SK-N-SH (cell line): ENCODE data around the gene SEC31B. TPM values are rescaled to one million over a fixed set of nuclear protein-coding genes. Genes with fewer than 3 reads are reported as not detected.

Experiments
- CTCF ChIA-PET: fragments of 300-600, 350-600 bp; formaldehyde crosslinking; extraction: SDS; loops from one replicate; lab custom pipeline; 2021; lab: Yijun Ruan, JAX
- POLR2A ChIA-PET: fragments of 350-600 bp; sonication (Branson Sonifier 250); formaldehyde crosslinking; extraction: SDS; loops from one replicate; lab custom pipeline; 2020; ENCODE audit warnings: antibody characterized with exemption, inconsistent platforms; lab: Yijun Ruan, JAX
- DNase-seq: peaks from one replicate; pipeline ENCODE4 v3.0.0; 2012
- H2AFZ ChIP-seq: fragments of 200-600 bp; sonication (generic); 2 replicates; pipeline ENCODE4 v1.8.1; 2016; ENCODE audit warnings: antibody characterized with exemption, mild to moderate bottlenecking, low read depth
- H3F3A ChIP-seq: fragments of 200-600 bp; sonication (generic); replicated peaks from 2 replicates; pipeline ENCODE3; 2016; ENCODE audit warnings: antibody characterized with exemption, mild to moderate bottlenecking; ENCODE audit not compliant: insufficient read depth
- H3K27ac ChIP-seq, 2 experiments: fragments of 200-500 bp in 1 of 2; fragments of 200-600 bp in 1 of 2; sonication (Bioruptor generic) in 1 of 2; sonication (generic), shearing (Covaris generic) in 1 of 2; 2 replicates each; pipeline versions ENCODE4 v1.5.1 to v1.6.1; 2014 to 2016; ENCODE audit warnings: low read depth in 2 of 2, inconsistent platforms in 1 of 2, low read length in 1 of 2, mild to moderate bottlenecking in 1 of 2, mixed read lengths in 1 of 2
- H3K27me3 ChIP-seq: fragments of 200-600 bp; sonication (generic), shearing (Covaris generic); 2 replicates; pipeline ENCODE4 v1.6.1; 2016; ENCODE audit warnings: mixed run types; ENCODE audit not compliant: insufficient read depth
- H3K36me3 ChIP-seq, 2 experiments: fragments of 200-500 bp in 1 of 2; fragments of 200-600 bp in 1 of 2; sonication (Bioruptor generic) in 1 of 2; sonication (generic) in 1 of 2; replicated peaks in 1 of 2; 2 replicates each; pipeline versions ENCODE3 to v1.5.1; 2014 to 2016; ENCODE audit warnings: low read length in 1 of 2, mild to moderate bottlenecking in 1 of 2; ENCODE audit not compliant: insufficient read depth in 2 of 2, control insufficient read depth in 1 of 2
- H3K4me1 ChIP-seq, 2 experiments: fragments of 200-500 bp in 1 of 2; fragments of 200-600 bp in 1 of 2; sonication (Bioruptor generic) in 1 of 2; sonication (generic), shearing (Covaris generic) in 1 of 2; 2 replicates each; pipeline versions ENCODE4 v1.5.1 to v1.6.1; 2014 to 2016; ENCODE audit warnings: low read depth in 1 of 2, low read length in 1 of 2, mixed run types in 1 of 2; ENCODE audit not compliant: insufficient read depth in 2 of 2, control insufficient read depth in 1 of 2
- H3K4me2 ChIP-seq: fragments of 200-600 bp; sonication (generic), shearing (Covaris generic); 2 replicates; pipeline ENCODE4 v1.6.1; 2017; ENCODE audit warnings: mixed run types
- H3K4me3 ChIP-seq, 2 experiments: fragments of 200-500 bp in 1 of 2; fragments of 200-600 bp in 1 of 2; sonication (Bioruptor generic) in 1 of 2; sonication (generic), shearing (Covaris generic) in 1 of 2; 2 replicates each; pipeline versions ENCODE4 v1.5.1 to v1.8.1; 2014 to 2016; ENCODE audit warnings: low read depth in 2 of 2, inconsistent platforms in 1 of 2, low read length in 1 of 2, mild to moderate bottlenecking in 1 of 2, mixed read lengths in 1 of 2, moderate library complexity in 1 of 2
- H3K79me2 ChIP-seq: fragments of 200-600 bp; sonication (generic); 2 replicates; pipeline ENCODE4 v1.8.1; 2017; ENCODE audit warnings: mild to moderate bottlenecking; ENCODE audit not compliant: insufficient read depth
- H3K9ac ChIP-seq: fragments of 200-600 bp; sonication (generic); 2 replicates; pipeline ENCODE4 v1.6.1; 2017; ENCODE audit warnings: mixed run types
- H3K9me2 ChIP-seq: fragments of 200-600 bp; sonication (generic); 2 replicates; pipeline ENCODE4 v1.6.1; 2017; ENCODE audit warnings: mixed run types
- H3K9me3 ChIP-seq: fragments of 200-600 bp; sonication (generic); 2 replicates; pipeline ENCODE4 v1.6.1; 2017; ENCODE audit warnings: mixed run types, mild to moderate bottlenecking, moderate library complexity
- H4K20me1 ChIP-seq: fragments of 200-600 bp; sonication (generic); 2 replicates; pipeline ENCODE4 v1.6.1; 2017; ENCODE audit warnings: mild to moderate bottlenecking, mixed run types; ENCODE audit not compliant: insufficient read depth
- CHD2 ChIP-seq: fragments of 150-350 bp; IDR thresholded peaks from 2 replicates; pipeline ENCODE4 v1.6.1; 2018; ENCODE audit warnings: low read length; ENCODE audit not compliant: partially characterized antibody
- CTCF ChIP-seq: fragments of 200-600 bp; sonication (generic); IDR thresholded peaks from 2 replicates; pipeline ENCODE4 v1.6.1; 2017; ENCODE audit warnings: antibody characterized with exemption, mild to moderate bottlenecking, moderate library complexity
- EP300 ChIP-seq, 2 experiments: IDR thresholded peaks; 2 replicates each; pipeline versions ENCODE4 v1.4.0 to v1.6.1; 2012; ENCODE audit warnings: borderline replicate concordance in 1 of 2, low read depth in 1 of 2, low read length in 1 of 2
- FOSL2 ChIP-seq: IDR thresholded peaks from 2 replicates; pipeline ENCODE4 v1.4.0; 2012; ENCODE audit warnings: low read depth, mild to moderate bottlenecking, moderate library complexity, borderline replicate concordance
- FOXJ3 ChIP-seq: sonication (generic); formaldehyde crosslinking; IDR thresholded peaks from 2 replicates; pipeline ENCODE4 v1.5.1; 2020; ENCODE audit warnings: mild to moderate bottlenecking, missing genetic modification reagents
- GABPA ChIP-seq: IDR thresholded peaks from 2 replicates; pipeline ENCODE4 v1.4.0; 2012; ENCODE audit warnings: low read depth, mild to moderate bottlenecking
- IRF3 ChIP-seq: fragments of 150-350 bp; IDR thresholded peaks from 2 replicates; pipeline ENCODE4 v1.6.1; 2016; ENCODE audit warnings: mild to moderate bottlenecking, low read depth, low read length
- MXI1 ChIP-seq: IDR thresholded peaks from 2 replicates; pipeline ENCODE4 v1.6.1; 2012; ENCODE audit warnings: mild to moderate bottlenecking, low read depth, low read length, improper control_type of control experiment
- NFIC ChIP-seq: IDR thresholded peaks from 2 replicates; pipeline ENCODE4 v1.4.0; 2012; ENCODE audit warnings: borderline replicate concordance
- RAD21 ChIP-seq: IDR thresholded peaks from 2 replicates; pipeline ENCODE4 v1.6.1; 2012; ENCODE audit warnings: mild to moderate bottlenecking, low read length
- RCOR1 ChIP-seq: fragments of 150-350 bp; IDR thresholded peaks from 2 replicates; pipeline ENCODE4 v1.6.1; 2017; ENCODE audit warnings: antibody characterized with exemption, low read length
- REST ChIP-seq: IDR thresholded peaks from 2 replicates; pipeline ENCODE4 v1.6.1; 2012; ENCODE audit warnings: mild to moderate bottlenecking, low read depth, low read length, moderate library complexity
- SIN3A ChIP-seq: IDR thresholded peaks from 2 replicates; pipeline ENCODE4 v1.6.1; 2012; ENCODE audit warnings: low read depth, mild to moderate bottlenecking, low read length, moderate library complexity, borderline replicate concordance
- TAF1 ChIP-seq: IDR thresholded peaks from 2 replicates; pipeline ENCODE4 v1.6.1; 2012; ENCODE audit warnings: low read depth, mild to moderate bottlenecking, low read length, moderate library complexity, borderline replicate concordance
- YY1 ChIP-seq: IDR thresholded peaks from 2 replicates; pipeline ENCODE4 v1.4.0; 2012; ENCODE audit warnings: low read depth, mild to moderate bottlenecking
- WGBS: methylation state at CpG from one replicate; pipeline ENCODE4 v1.1.6; 2017; ENCODE audit warnings: low lambda C conversion rate; 5-methylcytosine and 5-hydroxymethylcytosine counted together
- polyA plus RNA-seq, 3 experiments: library from polyadenylated mRNA; depleted of rRNA; stranded (reverse); fragments of >200 nt; gene quantifications; 2 replicates each; pipeline ENCODE4 v1.2.3, GENCODE V29; 2012
- TF ChIP-seq, protein P1 (sequence below): IDR thresholded peaks from 2 replicates; pipeline ENCODE4; 2012

SEC31B gene
- polyA plus RNA-seq, 1 of the 3 experiments (the other 2 are of a cell fraction), result 8.8 TPM

DNA sequence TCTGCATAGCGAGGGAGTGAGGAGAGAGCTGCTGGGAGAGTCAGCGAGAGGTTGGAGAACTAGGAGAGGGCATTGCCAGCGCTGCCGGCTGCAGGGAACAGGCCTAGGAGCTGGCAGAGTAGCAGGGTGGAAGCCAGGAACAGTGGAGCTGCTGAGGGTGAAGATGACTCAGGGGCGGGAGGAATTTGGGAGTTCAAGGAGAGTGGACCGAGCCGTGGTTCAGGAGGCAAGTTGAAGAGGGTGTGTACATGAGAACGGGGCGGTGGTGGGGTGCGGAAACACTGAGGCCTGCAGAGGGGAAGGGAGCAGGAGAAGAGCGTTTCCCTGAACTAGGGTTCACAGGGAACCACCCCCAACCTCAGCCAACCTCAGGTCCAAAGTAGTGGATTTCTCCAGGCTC lies 47.6 kb upstream of the SEC31B start:
- TF ChIP-seq RCOR1 (no peak), GABPA (no peak), FOXJ3 (CRISPR knock-in tag) (no peak), FOSL2 (no peak)
- 48% methylated on average over 11 of the region's 11 CpGs for WGBS
- Histone ChIP-seq H3K27me3 (no peaks in the 10 kb centered on the region), H3K4me3 (no peak overlapping the region), H2AFZ (no peak overlapping the region), H3F3A (no peaks in the 10 kb centered on the region), H4K20me1 (no peaks in the 10 kb centered on the region), H3K9me3 (no peaks in the 10 kb centered on the region), H3K9ac (no peak overlapping the region), H3K36me3 (no peaks in the 10 kb centered on the region), H3K4me2 (no peak overlapping the region), H3K27ac (no peak overlapping the region), H3K4me1 (no peaks in the 10 kb centered on the region; a peak in 1 of 4 replicates), H3K9me2 (no peaks in the 10 kb centered on the region), H3K79me2 (no peaks in the 10 kb centered on the region)
- ChIA-PET POLR2A (no interaction called here), CTCF (interaction anchor here (1.0 to 11.5 kb wide), 7 partner anchors 12 to 312 kb away, joined by 3 to 262 read pairs (median 3); partner anchors contain the start of gene PAX2)
- DNase-seq, result no peak

DNA sequence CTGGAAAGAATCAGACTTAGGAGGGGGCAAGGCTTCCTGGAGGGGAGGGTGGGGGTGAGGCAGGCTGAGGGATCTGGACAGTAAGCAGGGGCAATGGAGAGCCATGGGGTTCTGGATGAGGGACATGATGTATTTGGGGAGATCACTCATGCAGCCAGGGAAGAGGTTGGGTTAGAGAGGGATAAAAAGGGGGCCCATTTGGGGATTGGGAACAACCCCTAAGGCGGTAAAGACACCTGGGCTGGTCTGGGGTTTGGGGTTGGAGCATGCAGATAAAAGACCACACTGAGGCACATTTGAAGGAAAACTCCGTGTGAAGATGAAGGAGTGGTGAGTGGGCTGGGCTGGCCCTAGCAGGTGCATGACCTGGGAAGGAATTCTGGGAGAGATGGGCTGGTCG lies 46.9 kb upstream of the SEC31B start:
- no peak for DNase-seq
- Histone ChIP-seq H3K4me1 (no peaks in the 10 kb centered on the region; a peak in 1 of 4 replicates), H3K9me2 (no peaks in the 10 kb centered on the region), H3K4me2 (no peak overlapping the region), H3K4me3 (no peak overlapping the region), H3K79me2 (no peaks in the 10 kb centered on the region), H3K36me3 (no peaks in the 10 kb centered on the region), H3K9ac (no peak overlapping the region), H3K27me3 (no peaks in the 10 kb centered on the region), H3K9me3 (no peaks in the 10 kb centered on the region), H2AFZ (no peak overlapping the region), H3F3A (no peaks in the 10 kb centered on the region)
- CTCF ChIA-PET, result interaction anchor here (0.9 to 11.5 kb wide), 5 partner anchors 13 to 314 kb away, joined by 3 to 262 read pairs (median 4); partner anchors contain the start of gene PAX2
- POLR2A ChIA-PET, result no interaction called here
- 36% methylated on average over 3 of the region's 3 CpGs for WGBS
- TF ChIP-seq REST (no peak), EP300 (IDR thresholded peaks at IDR 0.05; ENCODE audit: borderline replicate concordance in 1 of 2, low read depth in 1 of 2, low read length in 1 of 2) (no peak), CTCF (no peak), IRF3 (no peak), TAF1 (no peak), SIN3A (no peak), MXI1 (no peak), FOSL2 (no peak), NFIC (no peak), YY1 (no peak), CHD2 (no peak), RAD21 (no peak)
- TF ChIP-seq, protein P1, sequence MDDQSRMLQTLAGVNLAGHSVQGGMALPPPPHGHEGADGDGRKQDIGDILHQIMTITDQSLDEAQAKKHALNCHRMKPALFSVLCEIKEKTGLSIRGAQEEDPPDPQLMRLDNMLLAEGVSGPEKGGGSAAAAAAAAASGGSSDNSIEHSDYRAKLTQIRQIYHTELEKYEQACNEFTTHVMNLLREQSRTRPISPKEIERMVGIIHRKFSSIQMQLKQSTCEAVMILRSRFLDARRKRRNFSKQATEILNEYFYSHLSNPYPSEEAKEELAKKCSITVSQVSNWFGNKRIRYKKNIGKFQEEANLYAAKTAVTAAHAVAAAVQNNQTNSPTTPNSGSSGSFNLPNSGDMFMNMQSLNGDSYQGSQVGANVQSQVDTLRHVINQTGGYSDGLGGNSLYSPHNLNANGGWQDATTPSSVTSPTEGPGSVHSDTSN, result no peak
- TF ChIP-seq, all 33 proteins: peak for 0
- H4K20me1 ChIP-seq, result no peaks in the 10 kb centered on the region
- H3K27ac ChIP-seq, result no peak overlapping the region
